ENCODE measurements around the gene CGN.

CGN gene

DNA sequence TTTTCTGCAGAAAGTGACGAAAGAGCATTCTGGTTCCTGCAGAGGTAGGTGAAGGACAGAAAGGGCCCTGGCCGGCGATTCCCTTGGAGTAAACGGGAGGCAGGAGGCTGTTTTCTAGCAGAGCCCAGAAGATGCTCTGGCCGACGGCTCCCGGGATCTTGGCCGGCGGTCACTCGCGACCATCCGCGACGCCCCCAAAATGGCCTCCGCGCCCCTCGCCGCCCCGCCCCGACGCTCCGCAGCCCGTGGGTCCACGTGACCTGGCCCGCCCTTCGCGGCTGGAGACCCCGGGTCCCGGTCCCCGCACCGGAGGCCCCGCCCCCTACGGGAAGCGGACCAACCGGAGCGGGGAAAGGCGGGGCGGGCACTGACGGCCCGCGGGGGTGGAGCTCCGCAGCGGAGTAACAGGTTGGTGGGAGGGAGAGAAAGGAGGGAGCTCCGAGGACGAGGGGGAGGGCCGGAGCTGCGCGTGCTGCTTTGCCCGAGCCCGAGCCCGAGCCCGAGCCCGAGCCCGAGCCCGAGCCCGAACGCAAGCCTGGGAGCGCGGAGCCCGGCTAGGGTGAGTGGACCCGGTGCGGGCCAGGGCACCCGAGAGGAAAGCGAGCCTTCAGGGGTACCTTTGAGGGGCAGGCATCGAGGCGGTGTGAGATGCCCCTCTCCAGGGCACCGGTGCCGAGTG lies at the start of gene CGN:
TSS of gene CGN (plus strand) at position 431 of the 679 bp plus-strand sequence. CDS start 7,133 bp downstream, outside the sequence.
- peak within 1 kb of the TSS; percentile 42 for H3K4me3 ChIP-seq (ENCODE audit: low read depth, low read length)
- TF ChIP-seq CTCF (IDR thresholded peaks at IDR 0.05; ENCODE audit: low read depth, low read length) (no peak), POLR2A (IDR thresholded peaks at IDR 0.05; ENCODE audit: extremely low read depth, insufficient read length) (peak; percentile 15), MYC (IDR thresholded peaks at IDR 0.05; ENCODE audit: low read depth, low read length) (no peak)
- TF ChIP-seq, protein P1, sequence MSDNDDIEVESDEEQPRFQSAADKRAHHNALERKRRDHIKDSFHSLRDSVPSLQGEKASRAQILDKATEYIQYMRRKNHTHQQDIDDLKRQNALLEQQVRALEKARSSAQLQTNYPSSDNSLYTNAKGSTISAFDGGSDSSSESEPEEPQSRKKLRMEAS (IDR thresholded peaks at IDR 0.05; ENCODE audit: low read depth, low read length), result peak; percentile 6; the same call in 1 of the 2 replicates
- DNase-seq (ENCODE audit: low read depth), result peak; percentile 85

DNA sequence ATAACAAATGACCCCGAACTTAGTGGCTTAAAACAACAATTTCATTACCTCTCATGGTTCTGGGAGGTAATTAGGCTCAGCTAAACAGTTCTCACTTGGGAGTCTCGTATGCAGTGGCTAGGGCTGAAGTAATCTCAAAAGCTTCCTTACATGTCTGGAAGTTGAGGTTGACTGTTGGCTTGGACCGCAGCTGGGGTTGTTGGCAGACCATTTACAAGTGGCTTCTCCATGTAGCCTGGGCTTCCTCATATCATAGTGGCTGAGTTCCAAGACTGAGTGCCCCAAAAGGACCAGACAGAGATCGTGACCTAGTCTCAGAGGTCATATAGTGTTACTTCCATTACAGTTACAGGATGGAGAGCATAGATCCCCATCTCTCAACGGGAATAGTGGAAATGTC lies 49.5 kb upstream of the CGN start:
- TF ChIP-seq POLR2A (IDR thresholded peaks at IDR 0.05; ENCODE audit: extremely low read depth, insufficient read length), result no peak
- TF ChIP-seq, protein P1 (IDR thresholded peaks at IDR 0.05; ENCODE audit: low read depth, low read length), result no peak
- no peak overlapping the region for H3K4me3 ChIP-seq (ENCODE audit: low read depth, low read length)
- peak; percentile 12 for DNase-seq (ENCODE audit: low read depth)

DNA sequence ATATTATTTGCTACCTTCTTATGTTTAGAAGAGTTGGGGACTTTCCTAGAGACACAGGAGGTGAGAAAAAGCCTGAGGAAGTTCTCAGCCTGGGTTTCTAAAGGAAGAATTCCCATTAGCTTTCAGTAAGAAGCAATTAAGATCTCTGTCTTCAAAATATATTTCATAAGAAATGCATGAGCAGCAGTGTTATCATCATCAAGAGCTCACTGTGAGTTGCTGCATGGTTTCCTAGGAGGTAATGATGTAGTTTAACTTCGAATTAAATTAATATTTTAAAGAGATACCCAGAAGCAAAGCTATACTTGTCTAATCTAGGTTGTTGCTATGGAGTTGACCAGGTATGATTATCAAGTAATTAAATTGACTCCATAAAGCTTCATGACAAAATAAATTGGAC lies 46.2 kb upstream of the CGN start:
- H3K4me3 ChIP-seq (ENCODE audit: low read depth, low read length), result no peak overlapping the region
- DNase-seq (ENCODE audit: low read depth), result no peak
- TF ChIP-seq, protein P1 (IDR thresholded peaks at IDR 0.05; ENCODE audit: low read depth, low read length), result no peak
- TF ChIP-seq MYC (IDR thresholded peaks at IDR 0.05; ENCODE audit: low read depth, low read length) (no peak), POLR2A (IDR thresholded peaks at IDR 0.05; ENCODE audit: extremely low read depth, insufficient read length) (no peak), CTCF (IDR thresholded peaks at IDR 0.05; ENCODE audit: low read depth, low read length) (no peak)

- peak; percentile 20 for DNase-seq (ENCODE audit: low read depth)
- TF ChIP-seq, protein P1 (IDR thresholded peaks at IDR 0.05; ENCODE audit: low read depth, low read length), result no peak
- TF ChIP-seq POLR2A (IDR thresholded peaks at IDR 0.05; ENCODE audit: extremely low read depth, insufficient read length) (no peak), MYC (IDR thresholded peaks at IDR 0.05; ENCODE audit: low read depth, low read length) (no peak), CTCF (IDR thresholded peaks at IDR 0.05; ENCODE audit: low read depth, low read length) (no peak)
- no peak overlapping the region for H3K4me3 ChIP-seq (ENCODE audit: low read depth, low read length)
Observed at GRCh38 chr1:151472856-151473731, 38.1 kb upstream of the CGN start.

DNA sequence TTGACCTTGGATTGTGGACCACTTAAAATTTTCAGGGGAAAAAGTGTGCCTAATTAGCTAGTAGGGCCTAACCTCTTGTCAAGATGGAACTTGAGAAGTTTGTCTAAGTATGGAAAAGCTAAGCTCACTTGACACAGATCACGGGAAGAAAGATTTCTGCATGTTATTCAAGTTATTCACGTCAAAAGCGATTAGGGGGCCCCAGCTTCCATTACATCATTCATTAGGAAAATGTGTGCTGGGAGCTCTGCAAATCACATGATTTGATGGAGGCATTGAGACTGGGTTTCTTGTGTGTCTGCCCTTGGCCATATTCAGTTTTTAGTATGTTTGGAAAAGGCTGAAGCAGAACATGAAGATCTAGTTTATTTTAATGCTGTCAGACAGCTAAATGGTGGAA lies 36.4 kb upstream of the CGN start:
- no peak overlapping the region for H3K4me3 ChIP-seq (ENCODE audit: low read depth, low read length)
- no peak for DNase-seq (ENCODE audit: low read depth)
- TF ChIP-seq POLR2A (IDR thresholded peaks at IDR 0.05; ENCODE audit: extremely low read depth, insufficient read length), result no peak
- no peak for TF ChIP-seq MYC (IDR thresholded peaks at IDR 0.05; ENCODE audit: low read depth, low read length)
- TF ChIP-seq, protein P1 (IDR thresholded peaks at IDR 0.05; ENCODE audit: low read depth, low read length), result no peak
- TF ChIP-seq CTCF (IDR thresholded peaks at IDR 0.05; ENCODE audit: low read depth, low read length), result no peak

DNA sequence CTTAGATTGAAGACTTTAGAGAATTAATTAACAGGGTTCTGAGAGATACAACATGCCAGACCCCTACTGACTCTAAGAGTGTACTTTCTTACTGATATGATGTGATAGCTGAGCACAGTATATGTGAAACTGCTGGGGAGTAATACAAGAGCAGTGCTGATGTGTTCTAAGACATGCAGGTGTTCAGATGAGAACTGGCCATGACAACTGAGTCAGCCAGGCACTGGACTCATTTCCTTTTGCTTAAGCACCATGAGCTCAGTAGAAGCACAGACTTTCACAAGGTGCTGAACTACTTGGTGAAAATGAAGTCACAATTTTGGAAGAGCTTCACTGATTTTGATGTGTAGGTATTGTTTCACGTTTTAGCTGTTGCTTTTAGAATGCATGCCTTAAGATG lies 36.0 kb upstream of the CGN start:
- no peak for DNase-seq (ENCODE audit: low read depth)
- H3K4me3 ChIP-seq (ENCODE audit: low read depth, low read length), result no peak overlapping the region
- TF ChIP-seq MYC (IDR thresholded peaks at IDR 0.05; ENCODE audit: low read depth, low read length) (no peak), POLR2A (IDR thresholded peaks at IDR 0.05; ENCODE audit: extremely low read depth, insufficient read length) (no peak)
- TF ChIP-seq, protein P1 (IDR thresholded peaks at IDR 0.05; ENCODE audit: low read depth, low read length), result no peak
